Amygdala (tissue), 56 donors: ENCODE results near the gene PPP1R26.

Source experiments
- DNase-seq, 56 donors: peaks; one replicate each; lab custom pipeline; 2025; lab: John Stamatoyannopoulos, UW

Gene PPP1R26

GRCh38 chr9:135485832-135486231, 6.2 kb downstream of the PPP1R26 start:
- no peak for DNase-seq

GRCh38 chr9:135486267-135487065, 6.9 kb downstream of the PPP1R26 start:
- DNase-seq = no peak

- no peak for DNase-seq
Measured at GRCh38 chr9:135487281-135488012, 7.9 kb downstream of the PPP1R26 start.

GRCh38 chr9:135488013-135488330, 8.4 kb downstream of the PPP1R26 start:
- DNase-seq = no peak

- DNase-seq = no peak
Measured at GRCh38 chr9:135488527-135488926, 8.9 kb downstream of the PPP1R26 start.

GRCh38 chr9:135489188-135489906, 9.8 kb downstream of the PPP1R26 start:
- no peak for DNase-seq

GRCh38 chr9:135490166-135490870, 10.7 kb downstream of the PPP1R26 start:
- no peak for DNase-seq

GRCh38 chr9:135490980-135491464, 11.4 kb downstream of the PPP1R26 start:
- DNase-seq = no peak

GRCh38 chr9:135491764-135492163, 12.2 kb downstream of the PPP1R26 start:
- DNase-seq = no peak

- no peak for DNase-seq
Measured at GRCh38 chr9:135492886-135493669, 13.5 kb downstream of the PPP1R26 start.

- DNase-seq = no peak
Measured at GRCh38 chr9:135494791-135495559, 15.4 kb downstream of the PPP1R26 start.

- DNase-seq = no peak
Measured at GRCh38 chr9:135498381-135499126, 19.0 kb downstream of the PPP1R26 start.

- DNase-seq = peak; percentile 47 to 99 (median 88)
Measured at GRCh38 chr9:135499326-135500070, 19.9 kb downstream of the PPP1R26 start.

GRCh38 chr9:135500071-135500524, 20.5 kb downstream of the PPP1R26 start:
- peak in 3 of 56 donors; percentile 54 to 69 (median 55) for DNase-seq

GRCh38 chr9:135500525-135501260, 21.1 kb downstream of the PPP1R26 start, which contains the start of gene MRPS2:
TSS of gene MRPS2 (plus strand) at chr9:135500682. CDS start at chr9:135500711, 29 bp downstream.
- DNase-seq = peak in 54 of 56 donors; percentile 22 to 87 (median 70)
